ENCODE results near the gene HOMER1. TPM values are rescaled to one million over a fixed set of nuclear protein-coding genes. Genes with fewer than 3 reads are reported as not detected.

Gene HOMER1
- total RNA-seq, 2 experiments from 2014 or later = 6.3 to 13.9 TPM

DNA sequence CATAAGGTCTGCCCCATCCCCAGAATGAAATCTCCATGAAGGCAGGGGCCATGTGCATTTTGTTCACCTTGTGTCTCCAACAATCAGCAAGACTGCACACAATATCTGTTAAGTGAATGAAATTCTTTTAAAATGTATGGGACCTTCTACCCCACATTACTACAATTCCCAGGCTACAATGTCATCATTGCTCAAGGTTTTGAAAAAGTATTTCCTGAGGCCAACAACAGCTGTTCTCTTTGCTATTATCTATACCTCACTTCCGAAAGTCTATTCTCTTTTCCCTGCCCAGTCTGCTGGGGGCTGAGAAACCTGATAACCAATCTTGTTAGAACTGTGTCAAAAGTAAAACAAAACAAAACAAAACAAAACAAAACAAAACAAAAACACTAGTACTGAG, 29.2 kb downstream of the HOMER1 start:
- TF ChIP-seq, protein P1, sequence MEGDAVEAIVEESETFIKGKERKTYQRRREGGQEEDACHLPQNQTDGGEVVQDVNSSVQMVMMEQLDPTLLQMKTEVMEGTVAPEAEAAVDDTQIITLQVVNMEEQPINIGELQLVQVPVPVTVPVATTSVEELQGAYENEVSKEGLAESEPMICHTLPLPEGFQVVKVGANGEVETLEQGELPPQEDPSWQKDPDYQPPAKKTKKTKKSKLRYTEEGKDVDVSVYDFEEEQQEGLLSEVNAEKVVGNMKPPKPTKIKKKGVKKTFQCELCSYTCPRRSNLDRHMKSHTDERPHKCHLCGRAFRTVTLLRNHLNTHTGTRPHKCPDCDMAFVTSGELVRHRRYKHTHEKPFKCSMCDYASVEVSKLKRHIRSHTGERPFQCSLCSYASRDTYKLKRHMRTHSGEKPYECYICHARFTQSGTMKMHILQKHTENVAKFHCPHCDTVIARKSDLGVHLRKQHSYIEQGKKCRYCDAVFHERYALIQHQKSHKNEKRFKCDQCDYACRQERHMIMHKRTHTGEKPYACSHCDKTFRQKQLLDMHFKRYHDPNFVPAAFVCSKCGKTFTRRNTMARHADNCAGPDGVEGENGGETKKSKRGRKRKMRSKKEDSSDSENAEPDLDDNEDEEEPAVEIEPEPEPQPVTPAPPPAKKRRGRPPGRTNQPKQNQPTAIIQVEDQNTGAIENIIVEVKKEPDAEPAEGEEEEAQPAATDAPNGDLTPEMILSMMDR (conservative IDR thresholded peaks at IDR 0.05; ENCODE audit: low read length) = no peak
- no peak overlapping the region for H3K4me3 ChIP-seq (ENCODE audit: low read depth, low read length, poor library complexity, severe bottlenecking)
- ChIA-PET CTCF (ENCODE audit: unreplicated experiment) (no interaction called here), POLR2A (interaction anchor here (0.7 to 1.3 kb wide), 2 partner anchors 15 to 27 kb away, joined by 4 to 7 read pairs; no protein-coding TSS in a partner anchor)
- no peaks in the 10 kb centered on the region; the same call in 1 of the 2 replicates for H3K9me2 ChIP-seq (ENCODE audit: insufficient read depth, low read length)
- no TSS peak for BruUV-seq (replicated peaks)
- H3K4me1 ChIP-seq (ENCODE audit: insufficient read depth, low read length, poor library complexity, severe bottlenecking) = no peaks in the 10 kb centered on the region
- no peak overlapping the region for H3K4me2 ChIP-seq (ENCODE audit: low read length)
- DNase-seq (ENCODE audit: low spot score) = no peak
- H3K79me2 ChIP-seq (ENCODE audit: insufficient read depth, low read depth, low read length) = no peaks in the 10 kb centered on the region
- intact Hi-C loops (cut with micrococcal nuclease; ENCODE audit: unreplicated experiment) = no loop called here
- no peak overlapping the region for H3K27ac ChIP-seq (ENCODE audit: low read depth, low read length, poor library complexity, severe bottlenecking)
- no peak overlapping the region for H2AFZ ChIP-seq (ENCODE audit: low read length)
- H3K36me3 ChIP-seq (ENCODE audit: insufficient read depth, low read length) = no peaks in the 10 kb centered on the region
- H4K20me1 ChIP-seq (ENCODE audit: insufficient read depth, low read length) = no peaks in the 10 kb centered on the region
- no peaks in the 10 kb centered on the region for H3K9me3 ChIP-seq (ENCODE audit: low read length)

DNA sequence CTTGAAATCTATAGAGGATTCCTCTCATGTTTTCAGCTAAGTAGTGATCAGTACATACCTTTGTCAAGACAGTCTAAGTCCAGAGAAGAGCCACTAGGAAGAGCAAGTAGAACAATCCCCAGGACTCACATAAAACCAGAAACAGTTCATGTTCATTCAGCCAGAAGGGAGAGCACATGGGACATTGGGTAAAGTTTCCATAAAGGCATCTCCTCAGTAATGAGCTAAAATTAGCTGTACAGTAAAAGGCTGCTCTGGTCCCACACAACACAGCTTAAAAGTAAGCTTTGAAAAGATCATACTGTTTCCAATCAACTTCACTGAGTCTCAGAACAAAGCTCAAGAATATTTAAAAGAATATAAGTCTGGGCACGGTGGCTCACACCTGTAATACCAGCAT, 32.4 kb downstream of the HOMER1 start:
- ChIA-PET CTCF (ENCODE audit: unreplicated experiment) (no interaction called here), POLR2A (interaction anchor here (1.0 to 1.1 kb wide), 2 partner anchors 19 to 23 kb away, joined by 3 to 4 read pairs; no protein-coding TSS in a partner anchor)
- Histone ChIP-seq H3K4me3 (ENCODE audit: low read depth, low read length, poor library complexity, severe bottlenecking) (no peak overlapping the region), H3K27ac (ENCODE audit: low read depth, low read length, poor library complexity, severe bottlenecking) (no peak overlapping the region), H3K4me1 (ENCODE audit: insufficient read depth, low read length, poor library complexity, severe bottlenecking) (no peaks in the 10 kb centered on the region), H3K9me3 (ENCODE audit: low read length) (no peaks in the 10 kb centered on the region), H3K4me2 (ENCODE audit: low read length) (no peak overlapping the region), H2AFZ (ENCODE audit: low read length) (no peak overlapping the region), H3K36me3 (ENCODE audit: insufficient read depth, low read length) (no peaks in the 10 kb centered on the region), H3K79me2 (ENCODE audit: insufficient read depth, low read depth, low read length) (no peaks in the 10 kb centered on the region), H4K20me1 (ENCODE audit: insufficient read depth, low read length) (no peaks in the 10 kb centered on the region), H3K9me2 (ENCODE audit: insufficient read depth, low read length) (no peaks in the 10 kb centered on the region; the same call in 1 of the 2 replicates)
- DNase-seq (ENCODE audit: low spot score) = no peak
- TF ChIP-seq, protein P1 (conservative IDR thresholded peaks at IDR 0.05; ENCODE audit: low read length) = no peak
- no peak for TF ChIP-seq EZH2phosphoT487 (IDR thresholded peaks at IDR 0.05; ENCODE audit: borderline replicate concordance, low read depth, low read length)
- BruUV-seq (replicated peaks) = no TSS peak
- intact Hi-C loops (cut with micrococcal nuclease; ENCODE audit: unreplicated experiment) = no loop called here

DNA sequence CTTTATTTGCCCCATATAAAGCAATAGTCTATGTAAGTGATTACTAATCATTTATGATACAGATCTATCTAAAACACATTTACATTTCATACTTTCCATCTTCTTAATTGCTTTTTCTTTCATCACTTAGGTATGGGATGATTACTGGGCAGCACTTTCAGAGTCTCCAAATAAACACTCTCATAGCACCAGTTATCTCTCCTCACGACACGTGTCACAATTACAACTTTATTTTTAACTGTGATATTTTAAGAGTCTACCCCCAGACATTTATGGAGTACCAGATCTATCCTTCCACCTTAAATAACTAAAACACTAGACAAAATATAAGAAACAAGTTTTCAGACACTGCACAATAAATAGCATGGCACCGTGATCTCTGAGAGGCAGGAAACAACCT, 32.9 kb downstream of the HOMER1 start:
- no TSS peak for BruUV-seq (replicated peaks)
- no peaks in the 10 kb centered on the region; the same call in 1 of the 2 replicates for H3K9me2 ChIP-seq (ENCODE audit: insufficient read depth, low read length)
- no peak for TF ChIP-seq EZH2phosphoT487 (IDR thresholded peaks at IDR 0.05; ENCODE audit: borderline replicate concordance, low read depth, low read length)
- TF ChIP-seq, protein P1 (conservative IDR thresholded peaks at IDR 0.05; ENCODE audit: low read length) = no peak
- ChIA-PET POLR2A (interaction anchor here (1.0 kb wide), 1 partner anchor 19 kb away, joined by 4 read pairs; no protein-coding TSS in a partner anchor), CTCF (ENCODE audit: unreplicated experiment) (no interaction called here)
- no peaks in the 10 kb centered on the region for H3K79me2 ChIP-seq (ENCODE audit: insufficient read depth, low read depth, low read length)
- H3K9me3 ChIP-seq (ENCODE audit: low read length) = no peaks in the 10 kb centered on the region
- H3K27ac ChIP-seq (ENCODE audit: low read depth, low read length, poor library complexity, severe bottlenecking) = no peak overlapping the region
- H2AFZ ChIP-seq (ENCODE audit: low read length) = no peak overlapping the region
- H3K4me2 ChIP-seq (ENCODE audit: low read length) = no peak overlapping the region
- no peaks in the 10 kb centered on the region for H3K36me3 ChIP-seq (ENCODE audit: insufficient read depth, low read length)
- DNase-seq (ENCODE audit: low spot score) = no peak
- intact Hi-C loops (cut with micrococcal nuclease; ENCODE audit: unreplicated experiment) = no loop called here
- no peak overlapping the region for H3K4me3 ChIP-seq (ENCODE audit: low read depth, low read length, poor library complexity, severe bottlenecking)
- H3K4me1 ChIP-seq (ENCODE audit: insufficient read depth, low read length, poor library complexity, severe bottlenecking) = no peaks in the 10 kb centered on the region
- H4K20me1 ChIP-seq (ENCODE audit: insufficient read depth, low read length) = no peaks in the 10 kb centered on the region

Data from OCI-LY7 (cell line).